PC-9 (cell line): Measurements from ENCODE around the gene TMEM232.

ENCODE experiments used
- CTCF ChIP-seq: fragments of 200-600 bp; sonication (generic); conservative IDR thresholded peaks from 2 replicates; pipeline ENCODE4 v1.6.1; 2017; ENCODE audit warnings: mixed run types, antibody characterized with exemption, mild to moderate bottlenecking, moderate library complexity
- EZH2 ChIP-seq: fragments of 200-600 bp; sonication (generic); IDR thresholded peaks from 2 replicates; pipeline ENCODE4 v1.8.0; 2017; ENCODE audit warnings: antibody characterized with exemption, low read depth

GRCh38 chr5:110703481-110703880 lies 23.0 kb downstream of the TMEM232 start:
- TF ChIP-seq CTCF (no peak), EZH2 (no peak)
